NB4 (cell line): Measurements from ENCODE around the gene CCDC73.

ENCODE experiments used
- CTCF ChIP-seq: IDR thresholded peaks from one replicate; pipeline ENCODE4 v1.5.1; 2012; ENCODE audit warnings: low read depth, low read length
- POLR2A ChIP-seq: IDR thresholded peaks from 2 replicates; pipeline ENCODE4 v1.6.1; 2011; ENCODE audit warnings: mild to moderate bottlenecking; ENCODE audit not compliant: insufficient read length; ENCODE audit errors: extremely low read depth

GRCh38 chr11:32838505-32839274 lies 44.2 kb upstream of the CCDC73 start:
- TF ChIP-seq CTCF (no peak), POLR2A (no peak)
